ENCODE measurements around the gene MYF6. TPM values are rescaled to one million over a fixed set of nuclear protein-coding genes. Genes with fewer than 3 reads are reported as not detected.

Gene MYF6
- total RNA-seq, 1 donor: not detected

GRCh38 chr12:80716696-80717469, 9.4 kb downstream of the MYF6 start, which contains the start of gene MYF5:
MYF5 (plus strand) TSS chr12:80716912; CDS start chr12:80717064, 152 bp downstream.
- Histone ChIP-seq H3K4me2 (ENCODE audit: insufficient read depth, low read length) (peak within 1 kb of the TSS; percentile 43), H3K4me1 (ENCODE audit: insufficient read depth, low read length) (peaks cover 3% of the 10 kb centered on the region), H3K36me3 (ENCODE audit: insufficient read depth, low read length) (no peaks in the 10 kb centered on the region), H3K27me3 (ENCODE audit: insufficient read depth, low read length) (peaks cover 33% of the 10 kb centered on the region), H3K79me2 (ENCODE audit: insufficient read depth, low read length) (no peaks in the 10 kb centered on the region), H3K4me3 (ENCODE audit: insufficient read depth, low read length) (peak within 1 kb of the TSS; percentile 27), H2AFZ (ENCODE audit: low read length) (peak within 1 kb of the TSS; percentile 55), H3K9me3 (ENCODE audit: low read depth, low read length) (no peaks in the 10 kb centered on the region), H4K20me1 (ENCODE audit: insufficient read depth, low read length) (no peaks in the 10 kb centered on the region), H3K27ac (ENCODE audit: low read depth, low read length) (no peak within 1 kb of the TSS)
- no peak for TF ChIP-seq CTCF (IDR thresholded peaks at IDR 0.05; ENCODE audit: extremely low read depth, low read depth, low read length)
- DNase-seq (ENCODE audit: insufficient read length, low spot score, missing footprints): no peak

DNA sequence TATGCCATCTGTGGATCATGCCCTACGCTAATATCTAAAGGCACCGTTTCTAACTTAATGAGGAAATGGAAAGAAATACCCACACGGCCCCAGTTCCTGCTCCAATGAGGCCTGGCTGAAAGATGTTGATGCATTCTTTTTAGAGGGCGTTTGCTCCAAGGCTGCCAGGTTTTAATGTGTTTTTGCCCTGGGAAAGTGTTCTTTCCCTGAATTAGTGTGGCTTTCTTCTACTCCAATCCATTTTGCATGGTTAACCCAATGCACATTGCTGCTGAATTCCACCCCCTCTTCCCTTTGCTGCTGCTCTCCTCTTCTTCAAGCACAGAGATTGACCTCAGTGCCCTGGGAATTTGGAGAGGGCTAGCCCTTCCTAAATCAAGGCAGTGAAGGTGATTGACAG, 10.4 kb downstream of the MYF6 start:
- no peak for DNase-seq (ENCODE audit: insufficient read length, low spot score, missing footprints)
- Histone ChIP-seq H2AFZ (ENCODE audit: low read length) (no peak overlapping the region), H3K27ac (ENCODE audit: low read depth, low read length) (no peak overlapping the region), H3K4me2 (ENCODE audit: insufficient read depth, low read length) (no peak overlapping the region), H3K36me3 (ENCODE audit: insufficient read depth, low read length) (no peaks in the 10 kb centered on the region), H3K4me1 (ENCODE audit: insufficient read depth, low read length) (peaks cover 3% of the 10 kb centered on the region), H3K27me3 (ENCODE audit: insufficient read depth, low read length) (peaks cover 33% of the 10 kb centered on the region), H4K20me1 (ENCODE audit: insufficient read depth, low read length) (no peaks in the 10 kb centered on the region), H3K79me2 (ENCODE audit: insufficient read depth, low read length) (no peaks in the 10 kb centered on the region), H3K9me3 (ENCODE audit: low read depth, low read length) (no peaks in the 10 kb centered on the region), H3K4me3 (ENCODE audit: insufficient read depth, low read length) (no peak overlapping the region)
- TF ChIP-seq CTCF (IDR thresholded peaks at IDR 0.05; ENCODE audit: extremely low read depth, low read depth, low read length): no peak

- Histone ChIP-seq H3K4me2 (ENCODE audit: insufficient read depth, low read length) (no peak overlapping the region), H3K27me3 (ENCODE audit: insufficient read depth, low read length) (peaks cover 20% of the 10 kb centered on the region), H4K20me1 (ENCODE audit: insufficient read depth, low read length) (no peaks in the 10 kb centered on the region), H3K4me1 (ENCODE audit: insufficient read depth, low read length) (no peaks in the 10 kb centered on the region), H3K36me3 (ENCODE audit: insufficient read depth, low read length) (no peaks in the 10 kb centered on the region), H2AFZ (ENCODE audit: low read length) (no peak overlapping the region), H3K27ac (ENCODE audit: low read depth, low read length) (no peak overlapping the region), H3K9me3 (ENCODE audit: low read depth, low read length) (no peaks in the 10 kb centered on the region), H3K79me2 (ENCODE audit: insufficient read depth, low read length) (no peaks in the 10 kb centered on the region), H3K4me3 (ENCODE audit: insufficient read depth, low read length) (no peak overlapping the region)
- no peak for TF ChIP-seq CTCF (IDR thresholded peaks at IDR 0.05; ENCODE audit: extremely low read depth, low read depth, low read length)
- no peak for DNase-seq (ENCODE audit: insufficient read length, low spot score, missing footprints)
These were observed 13.1 kb downstream of the MYF6 start for GRCh38 chr12:80720516-80720915.

DNA sequence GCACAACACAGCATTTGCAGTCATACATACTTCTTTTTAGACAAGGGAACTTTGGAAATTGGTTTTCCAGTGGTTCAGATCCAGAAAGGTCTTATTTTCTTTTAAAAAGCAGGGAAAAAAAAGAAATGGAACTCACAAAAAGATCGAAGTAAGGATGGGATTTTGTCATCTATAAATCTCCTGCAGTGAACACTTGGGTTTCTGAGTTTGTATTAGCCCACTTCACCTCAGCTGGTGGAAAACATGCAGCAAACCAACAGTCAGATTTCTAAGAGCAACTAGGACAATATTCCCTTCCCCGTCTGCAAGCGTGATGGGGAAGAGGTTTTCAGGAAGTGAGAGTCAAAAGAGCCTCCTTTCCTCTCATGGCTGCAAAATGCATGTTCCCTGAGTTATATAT, 13.9 kb downstream of the MYF6 start:
- peak overlapping the region; percentile 40 for H2AFZ ChIP-seq (ENCODE audit: low read length)
- no peak overlapping the region for H3K27ac ChIP-seq (ENCODE audit: low read depth, low read length)
- no peak for DNase-seq (ENCODE audit: insufficient read length, low spot score, missing footprints)
- H3K9me3 ChIP-seq (ENCODE audit: low read depth, low read length): no peaks in the 10 kb centered on the region
- no peaks in the 10 kb centered on the region for H3K36me3 ChIP-seq (ENCODE audit: insufficient read depth, low read length)
- no peaks in the 10 kb centered on the region for H4K20me1 ChIP-seq (ENCODE audit: insufficient read depth, low read length)
- peaks cover 12% of the 10 kb centered on the region for H3K27me3 ChIP-seq (ENCODE audit: insufficient read depth, low read length)
- H3K4me2 ChIP-seq (ENCODE audit: insufficient read depth, low read length): no peak overlapping the region
- no peak overlapping the region for H3K4me3 ChIP-seq (ENCODE audit: insufficient read depth, low read length)
- H3K4me1 ChIP-seq (ENCODE audit: insufficient read depth, low read length): no peaks in the 10 kb centered on the region
- TF ChIP-seq CTCF (IDR thresholded peaks at IDR 0.05; ENCODE audit: extremely low read depth, low read depth, low read length): no peak
- H3K79me2 ChIP-seq (ENCODE audit: insufficient read depth, low read length): no peaks in the 10 kb centered on the region

Data from osteoblast (primary cell).